K562 (cell line): ENCODE data around the gene ZNF69. TPM values are rescaled to one million over a fixed set of nuclear protein-coding genes. Genes with fewer than 3 reads are reported as not detected.

Source experiments
- BRCA1 ChIP-seq, 2 experiments: fragments of 450-650 bp in 1 of 2; sonication (generic) in 1 of 2; formaldehyde crosslinking in 1 of 2; IDR thresholded peaks; 2 replicates each; pipeline versions ENCODE4 v1.5.0 to v1.6.1; 2017 to 2020; ENCODE audit warnings: mild to moderate bottlenecking in 1 of 2, missing genetic modification reagents in 1 of 2
- CBFA2T2 ChIP-seq: fragments of 450-650 bp; conservative IDR thresholded peaks from 2 replicates; pipeline ENCODE4 v1.6.1; 2017; ENCODE audit warnings: mild to moderate bottlenecking
- CHCHD3 ChIP-seq: fragments of 250-450 bp; sonication (Bioruptor Pico); IDR thresholded peaks from 2 replicates; pipeline ENCODE4 v2.1.2; 2022; ENCODE audit warnings: mild to moderate bottlenecking
- FOXJ2 ChIP-seq: fragments of 200-800 bp; sonication (Bioruptor generic); IDR thresholded peaks from 2 replicates; pipeline ENCODE4 v1.6.1; 2016; ENCODE audit warnings: missing genetic modification characterization, missing compliant biosample characterization
- HIVEP1 ChIP-seq: fragments of 250-450 bp; sonication (Bioruptor Pico); IDR thresholded peaks from 2 replicates; pipeline ENCODE4 v1.4.0; 2020; ENCODE audit warnings: mild to moderate bottlenecking
- NCOA2 ChIP-seq, 2 experiments: fragments of 450-650 bp; IDR thresholded peaks; 2 replicates each; pipeline ENCODE4 v1.6.1; 2018; ENCODE audit warnings: mild to moderate bottlenecking in 2 of 2, moderate library complexity in 1 of 2; ENCODE audit not compliant: partially characterized antibody in 2 of 2
- POLR2G ChIP-seq: fragments of 200-400 bp; formaldehyde crosslinking; IDR thresholded peaks from 2 replicates; pipeline ENCODE4 v1.6.1; 2017; ENCODE audit warnings: low read depth, mild to moderate bottlenecking, antibody characterized with exemption, low read length, moderate library complexity
- PTBP1 ChIP-seq: fragments of 200-400 bp; formaldehyde crosslinking; IDR thresholded peaks from 2 replicates; pipeline ENCODE4 v1.6.1; 2017; ENCODE audit warnings: low read depth, low read length
- RBM22 ChIP-seq: fragments of 200-400 bp; formaldehyde crosslinking; IDR thresholded peaks from 2 replicates; pipeline ENCODE4 v1.6.1; 2018; ENCODE audit warnings: low read length, low read depth; ENCODE audit not compliant: poor library complexity, severe bottlenecking
- RHOXF2B ChIP-seq: fragments of 250-450 bp; sonication (Bioruptor Pico); conservative IDR thresholded peaks from 2 replicates; pipeline ENCODE4 v1.5.1; 2021
- SRSF1 ChIP-seq: fragments of 200-400 bp; formaldehyde crosslinking; IDR thresholded peaks from 2 replicates; pipeline ENCODE4 v1.6.1; 2017; ENCODE audit warnings: mild to moderate bottlenecking, low read depth, low read length, moderate library complexity
- SUPT5H ChIP-seq: fragments of 450-650 bp; IDR thresholded peaks from 2 replicates; pipeline ENCODE4 v1.6.1; 2016
- TEAD1 ChIP-seq, 2 experiments: fragments of 450-650 bp in 1 of 2; sonication (generic) in 1 of 2; formaldehyde crosslinking; IDR thresholded peaks; 2 replicates each; pipeline versions ENCODE4 v1.4.0 to v1.8.0; 2020 to 2022; ENCODE audit warnings: mild to moderate bottlenecking in 2 of 2, missing genetic modification reagents in 1 of 2
- ZNF586 ChIP-seq: fragments of 450-650 bp; formaldehyde crosslinking; conservative IDR thresholded peaks from 2 replicates; pipeline ENCODE4 v1.4.0; 2020; ENCODE audit warnings: mild to moderate bottlenecking, moderate library complexity
- ZNF75A ChIP-seq: fragments of 450-650 bp; formaldehyde crosslinking; IDR thresholded peaks from 2 replicates; pipeline ENCODE4 v1.4.0; 2020; ENCODE audit warnings: mild to moderate bottlenecking
- ZNF77 ChIP-seq: fragments of 250-450 bp; sonication (Bioruptor Pico); IDR thresholded peaks from 2 replicates; pipeline ENCODE4 v1.5.0; 2020
- polyA plus RNA-seq, 8 experiments: library from polyadenylated mRNA; depleted of rRNA in 4 of 8; stranded (reverse) in 5 of 8; unstranded in 3 of 8; fragments of >200 nt; fragmentation: Nextera tagmentation in 2 of 8; fragmentation: Illumina TruSeq in 1 of 8; extraction: Ambion mirVana in 2 of 8; extraction: Trizol in 1 of 8; gene quantifications; 2 replicates each; pipeline versions ENCODE4 v1.2.1 to v1.2.3, GENCODE V29; 2011 to 2014; ENCODE audit warnings: inconsistent platforms in 1 of 8, missing spikeins in 1 of 8
- total RNA-seq, 7 experiments: library from RNA; depleted of rRNA in 6 of 7; stranded (reverse); fragments of >200 nt in 6 of 7; fragmentation: Illumina TruSeq in 2 of 7; extraction: Trizol in 2 of 7; gene quantifications; 2 replicates each; pipeline versions ENCODE4 v1.2.1 to v1.2.3, GENCODE V29; 2011 to 2021; ENCODE audit warnings: low replicate concordance in 1 of 7
- TF ChIP-seq, protein P1 (sequence below): fragments of 450-650 bp; IDR thresholded peaks from 2 replicates; pipeline ENCODE4 v1.6.1; 2016; ENCODE audit warnings: low read depth
- TF ChIP-seq, protein P2 (sequence below): fragments of 450-650 bp; IDR thresholded peaks from 2 replicates; pipeline ENCODE4 v1.6.1; 2018; ENCODE audit not compliant: partially characterized antibody

ZNF69 gene
- total and polyA plus RNA-seq, 9 of the 15 experiments (the other 6 are each of a cell fraction or from before 2014, with no cell fraction given) = 2.3 to 5.4 (median 3.6) TPM

DNA sequence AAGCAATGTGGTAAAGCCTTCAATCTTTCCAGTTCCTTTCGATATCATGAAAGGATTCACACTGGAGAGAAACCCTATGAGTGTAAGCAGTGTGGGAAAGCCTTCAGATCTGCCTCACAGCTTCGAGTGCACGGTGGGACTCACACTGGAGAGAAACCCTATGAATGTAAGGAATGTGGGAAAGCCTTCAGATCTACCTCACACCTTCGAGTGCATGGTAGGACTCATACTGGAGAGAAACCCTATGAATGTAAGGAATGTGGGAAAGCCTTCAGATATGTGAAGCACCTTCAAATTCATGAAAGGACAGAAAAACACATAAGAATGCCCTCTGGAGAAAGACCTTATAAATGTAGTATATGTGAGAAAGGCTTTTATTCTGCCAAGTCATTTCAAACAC lies 61.6 kb downstream of the ZNF69 start (continued):
- TF ChIP-seq BRCA1 (IDR thresholded peaks at IDR 0.05) (no peak), BRCA1 (CRISPR knock-in tag; IDR thresholded peaks at IDR 0.05) (no peak), ZNF77 (CRISPR knock-in tag) (no peak), TEAD1 (CRISPR knock-in tag; IDR thresholded peaks at IDR 0.05) (peak in 1 of 2 experiments; percentile 89; a peak in 2 of 4 replicates), PTBP1 (no peak), ZNF586 (CRISPR knock-in tag) (no peak), NCOA2 (IDR thresholded peaks at IDR 0.05; ENCODE audit: partially characterized antibody in 2 of 2) (no peak), HIVEP1 (CRISPR knock-in tag) (no peak), FOXJ2 (tag) (no peak), SUPT5H (no peak), ZNF75A (peak; percentile 99), RHOXF2B (CRISPR knock-in tag) (no peak), CBFA2T2 (no peak), CHCHD3 (CRISPR knock-in tag) (no peak), SRSF1 (no peak), POLR2G (no peak), RBM22 (no peak)
- TF ChIP-seq, protein P1, sequence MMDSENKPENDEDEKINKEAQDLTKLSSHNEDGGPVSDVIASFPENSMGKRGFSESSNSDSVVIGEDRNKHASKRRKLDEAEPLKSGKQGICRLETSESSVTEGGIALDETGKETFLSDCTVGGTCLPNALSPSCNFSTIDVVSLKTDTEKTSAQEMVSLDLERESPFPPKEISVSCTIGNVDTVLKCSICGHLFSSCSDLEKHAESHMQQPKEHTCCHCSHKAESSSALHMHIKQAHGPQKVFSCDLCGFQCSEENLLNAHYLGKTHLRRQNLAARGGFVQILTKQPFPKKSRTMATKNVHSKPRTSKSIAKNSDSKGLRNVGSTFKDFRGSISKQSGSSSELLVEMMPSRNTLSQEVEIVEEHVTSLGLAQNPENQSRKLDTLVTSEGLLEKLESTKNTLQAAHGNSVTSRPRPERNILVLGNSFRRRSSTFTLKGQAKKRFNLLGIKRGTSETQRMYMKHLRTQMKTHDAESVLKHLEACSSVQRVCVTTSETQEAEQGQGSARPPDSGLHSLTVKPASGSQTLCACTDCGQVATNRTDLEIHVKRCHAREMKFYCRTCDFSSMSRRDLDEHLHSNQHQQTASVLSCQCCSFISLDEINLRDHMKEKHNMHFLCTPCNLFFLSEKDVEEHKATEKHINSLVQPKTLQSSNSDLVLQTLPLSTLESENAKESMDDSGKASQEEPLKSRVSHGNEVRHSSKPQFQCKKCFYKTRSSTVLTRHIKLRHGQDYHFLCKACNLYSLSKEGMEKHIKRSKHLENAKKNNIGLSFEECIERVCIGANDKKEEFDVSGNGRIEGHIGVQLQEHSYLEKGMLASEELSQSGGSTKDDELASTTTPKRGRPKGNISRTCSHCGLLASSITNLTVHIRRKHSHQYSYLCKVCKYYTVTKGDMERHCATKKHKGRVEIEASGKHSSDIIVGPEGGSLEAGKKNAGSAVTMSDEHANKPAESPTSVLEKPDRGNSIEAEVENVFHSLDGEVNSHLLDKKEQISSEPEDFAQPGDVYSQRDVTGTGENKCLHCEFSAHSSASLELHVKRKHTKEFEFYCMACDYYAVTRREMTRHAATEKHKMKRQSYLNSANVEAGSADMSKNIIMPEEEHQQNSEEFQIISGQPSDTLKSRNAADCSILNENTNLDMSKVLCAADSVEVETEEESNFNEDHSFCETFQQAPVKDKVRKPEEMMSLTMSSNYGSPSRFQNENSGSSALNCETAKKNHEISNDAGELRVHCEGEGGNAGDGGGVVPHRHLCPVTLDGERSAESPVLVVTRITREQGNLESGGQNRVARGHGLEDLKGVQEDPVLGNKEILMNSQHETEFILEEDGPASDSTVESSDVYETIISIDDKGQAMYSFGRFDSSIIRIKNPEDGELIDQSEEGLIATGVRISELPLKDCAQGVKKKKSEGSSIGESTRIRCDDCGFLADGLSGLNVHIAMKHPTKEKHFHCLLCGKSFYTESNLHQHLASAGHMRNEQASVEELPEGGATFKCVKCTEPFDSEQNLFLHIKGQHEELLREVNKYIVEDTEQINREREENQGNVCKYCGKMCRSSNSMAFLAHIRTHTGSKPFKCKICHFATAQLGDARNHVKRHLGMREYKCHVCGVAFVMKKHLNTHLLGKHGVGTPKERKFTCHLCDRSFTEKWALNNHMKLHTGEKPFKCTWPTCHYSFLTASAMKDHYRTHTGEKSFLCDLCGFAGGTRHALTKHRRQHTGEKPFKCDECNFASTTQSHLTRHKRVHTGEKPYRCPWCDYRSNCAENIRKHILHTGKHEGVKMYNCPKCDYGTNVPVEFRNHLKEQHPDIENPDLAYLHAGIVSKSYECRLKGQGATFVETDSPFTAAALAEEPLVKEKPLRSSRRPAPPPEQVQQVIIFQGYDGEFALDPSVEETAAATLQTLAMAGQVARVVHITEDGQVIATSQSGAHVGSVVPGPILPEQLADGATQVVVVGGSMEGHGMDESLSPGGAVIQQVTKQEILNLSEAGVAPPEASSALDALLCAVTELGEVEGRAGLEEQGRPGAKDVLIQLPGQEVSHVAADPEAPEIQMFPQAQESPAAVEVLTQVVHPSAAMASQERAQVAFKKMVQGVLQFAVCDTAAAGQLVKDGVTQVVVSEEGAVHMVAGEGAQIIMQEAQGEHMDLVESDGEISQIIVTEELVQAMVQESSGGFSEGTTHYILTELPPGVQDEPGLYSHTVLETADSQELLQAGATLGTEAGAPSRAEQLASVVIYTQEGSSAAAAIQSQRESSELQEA = no peak
- TF ChIP-seq, protein P2, sequence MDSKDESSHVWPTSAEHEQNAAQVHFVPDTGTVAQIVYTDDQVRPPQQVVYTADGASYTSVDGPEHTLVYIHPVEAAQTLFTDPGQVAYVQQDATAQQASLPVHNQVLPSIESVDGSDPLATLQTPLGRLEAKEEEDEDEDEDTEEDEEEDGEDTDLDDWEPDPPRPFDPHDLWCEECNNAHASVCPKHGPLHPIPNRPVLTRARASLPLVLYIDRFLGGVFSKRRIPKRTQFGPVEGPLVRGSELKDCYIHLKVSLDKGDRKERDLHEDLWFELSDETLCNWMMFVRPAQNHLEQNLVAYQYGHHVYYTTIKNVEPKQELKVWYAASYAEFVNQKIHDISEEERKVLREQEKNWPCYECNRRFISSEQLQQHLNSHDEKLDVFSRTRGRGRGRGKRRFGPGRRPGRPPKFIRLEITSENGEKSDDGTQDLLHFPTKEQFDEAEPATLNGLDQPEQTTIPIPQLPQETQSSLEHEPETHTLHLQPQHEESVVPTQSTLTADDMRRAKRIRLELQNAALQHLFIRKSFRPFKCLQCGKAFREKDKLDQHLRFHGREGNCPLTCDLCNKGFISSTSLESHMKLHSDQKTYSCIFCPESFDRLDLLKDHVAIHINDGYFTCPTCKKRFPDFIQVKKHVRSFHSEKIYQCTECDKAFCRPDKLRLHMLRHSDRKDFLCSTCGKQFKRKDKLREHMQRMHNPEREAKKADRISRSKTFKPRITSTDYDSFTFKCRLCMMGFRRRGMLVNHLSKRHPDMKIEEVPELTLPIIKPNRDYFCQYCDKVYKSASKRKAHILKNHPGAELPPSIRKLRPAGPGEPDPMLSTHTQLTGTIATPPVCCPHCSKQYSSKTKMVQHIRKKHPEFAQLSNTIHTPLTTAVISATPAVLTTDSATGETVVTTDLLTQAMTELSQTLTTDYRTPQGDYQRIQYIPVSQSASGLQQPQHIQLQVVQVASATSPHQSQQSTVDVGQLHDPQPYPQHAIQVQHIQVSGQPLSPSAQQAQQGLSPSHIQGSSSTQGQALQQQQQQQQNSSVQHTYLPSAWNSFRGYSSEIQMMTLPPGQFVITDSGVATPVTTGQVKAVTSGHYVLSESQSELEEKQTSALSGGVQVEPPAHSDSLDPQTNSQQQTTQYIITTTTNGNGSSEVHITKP = no peak
